ENCODE data around the gene CPN2. TPM values are rescaled to one million over a fixed set of nuclear protein-coding genes. Genes with fewer than 3 reads are reported as not detected.
A peak's percentile ranks its signal among the peaks of the same experiment; 100 is the strongest.

Gene CPN2
- total and polyA plus RNA-seq, 11 donors: 0.14 to 6.0 (median 0.72) TPM

DNA sequence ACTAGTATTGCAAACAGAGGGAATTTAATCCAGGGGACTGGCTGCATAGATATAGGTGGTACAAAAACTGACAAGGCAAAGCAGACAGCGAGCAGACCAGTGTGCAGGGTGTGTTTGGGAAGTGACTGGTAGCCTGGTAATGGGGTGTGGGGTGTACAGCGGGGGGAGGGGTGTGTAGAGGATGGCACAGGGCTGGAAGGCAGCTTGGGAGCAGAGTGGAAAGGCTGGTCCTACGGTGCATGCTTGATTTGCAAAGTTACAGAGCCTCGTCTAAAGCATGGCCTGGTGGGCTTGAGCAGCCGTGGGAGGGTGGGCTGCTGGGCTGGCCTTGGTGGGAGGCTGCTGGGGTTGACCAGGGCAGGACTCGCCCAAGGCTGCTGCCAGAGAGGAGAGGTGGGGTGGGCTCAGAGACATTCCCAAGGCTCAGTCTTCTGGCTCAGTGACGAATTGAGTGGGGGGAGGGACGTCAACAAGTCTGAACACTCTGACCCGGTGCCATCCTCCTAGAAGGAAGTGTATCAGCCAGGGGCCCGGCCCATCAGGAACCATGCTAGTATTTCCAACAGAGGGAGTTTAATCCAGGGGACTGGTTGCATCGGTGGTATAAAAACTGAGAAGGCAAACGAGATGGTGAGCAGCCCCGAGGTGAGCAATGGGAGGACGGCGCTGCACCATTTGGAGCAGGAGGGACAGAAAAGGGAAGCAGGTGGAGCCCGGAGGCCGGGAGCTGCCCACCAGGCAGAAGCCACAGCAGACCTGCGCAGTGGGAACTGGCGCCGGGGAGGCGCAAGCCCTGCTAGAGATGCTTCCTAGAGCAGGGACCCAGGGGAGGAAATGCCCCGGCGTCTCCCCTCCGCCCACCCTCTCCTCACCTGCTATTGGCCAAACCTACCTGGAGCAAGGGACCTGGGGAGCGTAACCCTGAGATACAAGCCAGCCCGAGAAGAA is 29.2 kb downstream of the CPN2 start:
- H3K36me3 ChIP-seq: no peaks in the 10 kb centered on the region
- TF ChIP-seq, protein P1, sequence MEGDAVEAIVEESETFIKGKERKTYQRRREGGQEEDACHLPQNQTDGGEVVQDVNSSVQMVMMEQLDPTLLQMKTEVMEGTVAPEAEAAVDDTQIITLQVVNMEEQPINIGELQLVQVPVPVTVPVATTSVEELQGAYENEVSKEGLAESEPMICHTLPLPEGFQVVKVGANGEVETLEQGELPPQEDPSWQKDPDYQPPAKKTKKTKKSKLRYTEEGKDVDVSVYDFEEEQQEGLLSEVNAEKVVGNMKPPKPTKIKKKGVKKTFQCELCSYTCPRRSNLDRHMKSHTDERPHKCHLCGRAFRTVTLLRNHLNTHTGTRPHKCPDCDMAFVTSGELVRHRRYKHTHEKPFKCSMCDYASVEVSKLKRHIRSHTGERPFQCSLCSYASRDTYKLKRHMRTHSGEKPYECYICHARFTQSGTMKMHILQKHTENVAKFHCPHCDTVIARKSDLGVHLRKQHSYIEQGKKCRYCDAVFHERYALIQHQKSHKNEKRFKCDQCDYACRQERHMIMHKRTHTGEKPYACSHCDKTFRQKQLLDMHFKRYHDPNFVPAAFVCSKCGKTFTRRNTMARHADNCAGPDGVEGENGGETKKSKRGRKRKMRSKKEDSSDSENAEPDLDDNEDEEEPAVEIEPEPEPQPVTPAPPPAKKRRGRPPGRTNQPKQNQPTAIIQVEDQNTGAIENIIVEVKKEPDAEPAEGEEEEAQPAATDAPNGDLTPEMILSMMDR (IDR thresholded peaks at IDR 0.05): no peak
- TF ChIP-seq POLR2A (IDR thresholded peaks at IDR 0.05): no peak
- H3K9me3 ChIP-seq: peaks cover 0 to 12% (median under 1%) of the 10 kb centered on the region in 12 donors
- H3K4me3 ChIP-seq: no peak overlapping the region
- intact Hi-C loops (cut with DNase I): loop anchor here in 1 of 10 donors (2.0 kb wide), 1 partner anchor 179 kb away; no protein-coding TSS in a partner anchor
- 69 to 78% (median 74%) methylated on average over 26 of the region's 26 CpGs for WGBS, 4 donors
- H3K27me3 ChIP-seq: peaks cover 0 to 38% (median 7%) of the 10 kb centered on the region in 9 donors
- H3K27ac ChIP-seq: peak overlapping the region in 1 of 12 donors; percentile 3
- H3K4me1 ChIP-seq: peaks cover 0 to 11% (median 3%) of the 10 kb centered on the region in 12 donors
- DNase-seq (no peak), ATAC-seq (no peak)

- Histone ChIP-seq H3K27me3 (peaks cover 0 to 45% (median 14%) of the 10 kb centered on the region in 9 donors), H3K4me3 (no peak overlapping the region), H3K27ac (no peak overlapping the region), H3K36me3 (no peaks in the 10 kb centered on the region), H3K4me1 (peaks cover 0 to 15% (median 7%) of the 10 kb centered on the region in 12 donors), H3K9me3 (peaks cover 0 to 12% (median under 1%) of the 10 kb centered on the region in 12 donors)
- DNase-seq: no peak
- intact Hi-C loops (cut with DNase I): no loop called here
- no peak for ATAC-seq
- TF ChIP-seq, protein P1 (IDR thresholded peaks at IDR 0.05): no peak
- TF ChIP-seq POLR2A (IDR thresholded peaks at IDR 0.05): no peak
- 82 to 86% (median 85%) methylated on average over 10 of the region's 10 CpGs for WGBS, 4 donors
Measured at GRCh38 chr3:194320744-194321243, 30.3 kb downstream of the CPN2 start.

DNA sequence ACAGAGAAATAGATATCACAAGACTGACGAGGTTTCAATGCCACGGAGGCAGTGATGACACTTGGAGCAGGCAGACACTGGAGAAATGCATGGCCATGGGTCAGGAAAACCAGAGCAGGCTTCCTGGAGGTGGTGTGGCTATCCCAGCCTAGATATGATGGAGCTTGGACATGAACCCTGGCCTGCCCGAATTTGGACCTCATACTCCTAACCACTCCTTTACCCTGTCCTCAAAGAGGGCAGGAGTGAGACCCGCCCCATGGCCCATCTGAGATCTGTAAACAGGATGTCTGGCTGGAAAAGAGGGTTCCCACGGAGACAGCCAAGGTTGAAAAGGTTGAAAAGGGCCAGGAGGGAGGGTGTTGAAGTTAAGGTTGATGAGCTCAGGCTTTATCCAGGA is 31.0 kb downstream of the CPN2 start:
- peaks cover 0 to 43% (median 14%) of the 10 kb centered on the region in 9 donors for H3K27me3 ChIP-seq
- intact Hi-C loops (cut with DNase I): no loop called here
- DNase-seq (no peak), ATAC-seq (no peak)
- 71 to 78% (median 77%) methylated on average over 5 of the region's 5 CpGs for WGBS, 4 donors
- peaks cover 0 to 22% (median 13%) of the 10 kb centered on the region in 12 donors for H3K4me1 ChIP-seq
- TF ChIP-seq, protein P1 (IDR thresholded peaks at IDR 0.05): no peak
- no peak for TF ChIP-seq POLR2A (IDR thresholded peaks at IDR 0.05)
- no peaks in the 10 kb centered on the region for H3K36me3 ChIP-seq
- no peak overlapping the region for H3K27ac ChIP-seq
- H3K9me3 ChIP-seq: peaks cover 0 to 12% (median under 1%) of the 10 kb centered on the region in 12 donors
- H3K4me3 ChIP-seq: no peak overlapping the region

Measured in heart left ventricle (tissue), 16 donors.